ENCODE measurements around the gene SGMS2.
"Not testable (repeated sequence)": the region's sequence is repeated elsewhere in the genome, so short reads cannot be mapped to it uniquely, and the experiment has no call there.

Gene SGMS2

DNA sequence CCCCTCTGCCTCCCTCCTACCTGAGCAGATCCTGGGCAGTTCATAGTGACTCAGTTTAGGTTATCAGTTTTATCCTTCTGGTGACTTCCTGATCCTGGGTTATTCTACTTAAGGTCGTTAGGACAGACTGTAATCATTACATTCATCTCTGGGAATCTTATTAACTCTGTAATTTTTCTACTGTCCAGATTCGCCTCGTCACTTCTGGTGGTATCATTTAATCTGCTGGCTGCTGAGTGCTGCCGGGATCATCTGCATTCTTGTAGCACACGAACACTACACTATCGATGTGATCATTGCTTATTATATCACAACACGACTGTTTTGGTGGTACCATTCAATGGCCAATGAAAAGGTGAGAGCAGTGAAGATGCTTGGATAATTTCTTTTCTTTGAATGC, 83.6 kb downstream of the SGMS2 start:
- no peak for DNase-seq (ENCODE audit: extremely low spot score)
- no peak for TF ChIP-seq CTCF (IDR thresholded peaks at IDR 0.05; ENCODE audit: control extremely low read depth, extremely low read depth, low read depth, missing control alignments)
- CTCF ChIA-PET = no interaction called here
- POLR2A ChIA-PET = no interaction called here

- POLR2A ChIA-PET = no interaction called here
- CTCF ChIA-PET = interaction anchor here (0.9 to 4.1 kb wide), 9 partner anchors 9 to 156 kb away, joined by 3 to 24 read pairs (median 3); no protein-coding TSS in a partner anchor
- DNase-seq (ENCODE audit: extremely low spot score) = peak; percentile 25
- peak; percentile 71 for TF ChIP-seq CTCF (IDR thresholded peaks at IDR 0.05; ENCODE audit: control extremely low read depth, extremely low read depth, low read depth, missing control alignments)
Observed at GRCh38 chr4:107913283-107913899, 88.7 kb downstream of the SGMS2 start.

GRCh38 chr4:107915220-107915619, 90.5 kb downstream of the SGMS2 start:
- DNase-seq (ENCODE audit: extremely low spot score) = no peak
- no peak for TF ChIP-seq CTCF (IDR thresholded peaks at IDR 0.05; ENCODE audit: control extremely low read depth, extremely low read depth, low read depth, missing control alignments)
- POLR2A ChIA-PET = no interaction called here
- CTCF ChIA-PET = interaction anchor here (1.1 to 2.2 kb wide), 2 partner anchors 15 to 157 kb away, joined by 3 to 11 read pairs; no protein-coding TSS in a partner anchor

DNA sequence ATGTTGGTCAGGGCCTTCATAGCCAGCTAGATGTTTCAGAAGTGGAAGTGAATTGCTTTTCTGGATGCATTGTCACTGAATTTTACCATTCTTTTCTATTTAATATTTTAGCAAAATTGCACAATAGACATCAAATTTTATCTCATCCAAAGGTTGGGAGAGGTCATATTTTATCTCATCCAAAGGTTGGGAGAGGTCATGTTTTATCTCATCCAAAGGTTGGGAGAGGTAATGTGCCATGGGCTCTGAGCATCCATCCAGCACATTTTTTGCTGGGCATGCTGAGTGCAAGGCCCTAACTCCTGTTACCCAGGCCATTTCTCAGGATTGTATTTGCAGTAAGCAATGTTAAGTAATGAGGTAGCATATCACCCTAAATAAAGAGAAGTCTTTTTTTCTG, 91.9 kb downstream of the SGMS2 start:
- no peak for DNase-seq (ENCODE audit: extremely low spot score)
- no peak for TF ChIP-seq CTCF (IDR thresholded peaks at IDR 0.05; ENCODE audit: control extremely low read depth, extremely low read depth, low read depth, missing control alignments)
- POLR2A ChIA-PET = no interaction called here
- CTCF ChIA-PET = interaction anchor here (2.2 kb wide), 1 partner anchor 158 kb away, joined by 11 read pairs; no protein-coding TSS in a partner anchor

DNA sequence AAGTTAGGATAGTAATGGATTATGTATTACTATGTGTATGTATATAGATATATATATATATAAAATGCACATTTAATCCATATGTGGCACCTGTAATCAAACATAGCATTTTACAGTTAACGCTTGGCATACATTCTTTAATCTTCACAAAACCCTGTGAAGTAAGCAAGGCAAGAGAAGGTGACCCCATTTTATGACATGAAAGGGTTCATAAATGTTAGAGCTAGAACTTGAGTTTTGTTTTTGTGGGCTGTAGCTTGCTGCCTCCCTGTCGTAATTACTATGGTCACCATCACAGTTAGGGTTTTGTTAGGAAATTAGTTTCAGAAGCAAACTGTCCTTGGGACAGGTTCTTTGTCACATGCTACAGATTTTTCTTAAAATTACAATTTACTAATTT, 92.8 kb downstream of the SGMS2 start:
- POLR2A ChIA-PET = no interaction called here
- no peak for DNase-seq (ENCODE audit: extremely low spot score)
- no peak for TF ChIP-seq CTCF (IDR thresholded peaks at IDR 0.05; ENCODE audit: control extremely low read depth, extremely low read depth, low read depth, missing control alignments)
- CTCF ChIA-PET = interaction anchor here (2.2 kb wide), 1 partner anchor 159 kb away, joined by 11 read pairs; no protein-coding TSS in a partner anchor

DNA sequence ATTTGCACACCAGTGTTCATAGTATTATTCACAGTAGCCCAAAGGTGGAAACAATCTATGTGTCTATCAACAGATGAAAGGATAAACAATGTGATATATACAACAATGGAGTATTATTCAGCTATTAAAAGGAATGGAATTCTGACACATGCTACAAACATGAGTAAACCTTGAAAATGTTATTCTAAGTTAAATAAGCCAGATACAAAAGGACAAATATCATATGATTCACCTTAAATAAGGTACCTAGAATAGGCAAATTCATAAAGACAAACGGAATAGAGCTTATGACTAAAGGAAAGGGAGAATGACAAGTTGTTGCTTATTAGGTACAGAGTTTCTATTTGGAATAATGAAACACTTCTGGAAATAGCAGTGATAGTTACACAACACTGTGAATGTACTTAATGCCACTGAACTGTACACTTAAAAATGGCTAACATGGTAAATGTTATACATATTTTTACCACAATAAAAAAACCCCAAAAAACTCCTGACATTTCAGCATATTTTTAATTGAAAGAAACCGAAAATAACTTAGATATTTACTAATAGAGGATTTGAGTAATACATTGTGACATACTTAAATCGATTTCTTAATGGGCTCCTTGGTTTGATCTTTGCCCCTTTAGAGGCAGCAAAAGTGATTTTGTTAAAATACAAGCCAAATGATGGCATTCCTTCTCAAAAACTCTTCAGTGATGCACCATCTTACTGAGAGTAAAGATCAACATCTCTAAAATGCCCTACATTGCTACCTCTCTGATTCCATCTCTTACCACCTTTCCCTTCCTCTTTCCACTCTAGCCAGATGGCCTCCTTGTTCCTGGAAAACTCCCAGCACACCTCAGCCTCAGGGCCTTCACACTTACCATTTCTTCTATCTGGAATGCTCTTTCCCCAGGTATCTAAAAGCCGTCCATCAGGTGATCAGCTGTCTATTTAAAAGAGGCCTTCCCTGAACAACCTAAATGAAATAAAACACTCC, 98.0 kb downstream of the SGMS2 start:
- ChIA-PET CTCF (interaction anchor here (1.1 to 1.4 kb wide), 2 partner anchors 10 to 186 kb away, joined by 3 to 4 read pairs; no protein-coding TSS in a partner anchor), POLR2A (no interaction called here)
- no peak for TF ChIP-seq CTCF (IDR thresholded peaks at IDR 0.05; ENCODE audit: control extremely low read depth, extremely low read depth, low read depth, missing control alignments)
- DNase-seq (ENCODE audit: extremely low spot score) = no peak

- CTCF ChIA-PET; POLR2A ChIA-PET; DNase-seq (ENCODE audit: extremely low spot score): not testable (repeated sequence)
Observed at GRCh38 chr4:107925713-107926112, 101.0 kb downstream of the SGMS2 start.

DNA sequence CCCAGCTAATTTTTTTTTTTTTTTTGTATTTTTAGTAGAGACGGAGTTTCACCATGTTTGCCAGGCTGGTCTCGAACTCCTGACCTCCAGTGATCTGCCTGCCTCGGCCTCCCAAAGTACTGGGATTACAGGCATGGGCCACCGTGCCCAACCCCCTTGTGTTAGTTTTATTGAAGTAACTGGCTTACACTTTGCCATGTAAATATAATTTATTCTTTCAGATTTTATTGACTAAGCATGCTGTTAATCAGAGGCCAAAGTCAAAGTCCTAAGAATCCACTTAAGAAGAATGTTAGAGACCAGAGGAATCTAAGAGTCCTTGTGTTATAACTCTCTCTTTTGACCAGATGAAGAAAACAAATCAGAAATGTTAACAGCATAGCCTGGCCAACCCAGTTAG, 102.1 kb downstream of the SGMS2 start:
- POLR2A ChIA-PET = not testable (repeated sequence)

More for the DNA sequence above, 102.1 kb downstream of the SGMS2 start:
- DNase-seq (ENCODE audit: extremely low spot score); CTCF ChIA-PET: not testable (repeated sequence)
